Prostate gland (tissue), 2 donors: ENCODE results near the gene LRRC18. TPM values are rescaled to one million over a fixed set of nuclear protein-coding genes. Genes with fewer than 3 reads are reported as not detected.

Source experiments
- DNase-seq: peaks from one replicate; pipeline ENCODE4 v3.0.0-alpha.2; 2019; ENCODE audit warnings: low spot score
- H3K27ac ChIP-seq, 2 donors: fragments of 200-600 bp; sonication (generic); 2 replicates each; pipeline ENCODE4 v1.5.1; 2017 to 2019
- H3K27me3 ChIP-seq: fragments of 200-600 bp; sonication (generic); replicated peaks from 2 replicates; pipeline ENCODE4 v1.5.1; 2019; ENCODE audit not compliant: insufficient read depth
- H3K36me3 ChIP-seq, 2 donors: fragments of 200-600 bp; sonication (generic); 1 replicate in 1 of 2; 2 replicates in 1 of 2; pipeline versions ENCODE4 v1.5.1 to v1.8.1; 2017 to 2019
- H3K4me1 ChIP-seq: fragments of 200-600 bp; sonication (generic); replicated peaks from 2 replicates; pipeline ENCODE4 v1.5.1; 2019
- H3K4me3 ChIP-seq, 2 donors: fragments of 200-600 bp; sonication (generic); 2 replicates each; pipeline ENCODE4 v1.5.1; 2017 to 2019
- H3K9me3 ChIP-seq: fragments of 200-600 bp; sonication (generic); 2 replicates; pipeline ENCODE4 v1.5.1; 2017
- POLR2A ChIP-seq: fragments of 450-650 bp; IDR thresholded peaks from one replicate; pipeline ENCODE4 v1.6.1; 2016; ENCODE audit warnings: antibody characterized with exemption, mild to moderate bottlenecking
- POLR2AphosphoS5 ChIP-seq: sonication (generic); formaldehyde crosslinking; IDR thresholded peaks from one replicate; pipeline ENCODE4 v1.6.1; 2017; ENCODE audit warnings: antibody characterized with exemption
- WGBS: methylation state at CpG from one replicate; pipeline ENCODE4 v1.1.5; 2018; 5-methylcytosine and 5-hydroxymethylcytosine counted together
- intact Hi-C: fragments of 100-400 bp; cut with DNase I; formaldehyde crosslinking; loops from one replicate; pipeline ENCODE4 v1.14.2; 2022
- microRNA-seq: library from miRNA; unstranded; fragments of <30 nt; microRNA quantifications from one replicate; pipeline ENCODE4, GENCODE V29; 2016
- small RNA-seq, 2 donors: library from RNA; depleted of rRNA; stranded (forward); fragments of <200 nt; gene quantifications; one replicate each; pipeline ENCODE3, GENCODE V24; 2016
- total RNA-seq, 2 donors: library from RNA; depleted of rRNA; stranded (reverse); fragments of >200 nt; gene quantifications; one replicate each; pipeline ENCODE4 v1.1.0, GENCODE V29; 2016
- TF ChIP-seq, protein P1 (sequence below), 4 experiments: fragments of 200-600 bp in 2 of 4; fragments of 450-650 bp in 2 of 4; sonication (generic) in 2 of 4; IDR thresholded peaks; 1 replicate in 3 of 4; 2 replicates in 1 of 4; pipeline ENCODE4 v1.5.1; 2016 to 2019; ENCODE audit warnings: antibody characterized with exemption in 4 of 4, mild to moderate bottlenecking in 2 of 4, moderate library complexity in 2 of 4

The LRRC18 gene
- total RNA-seq, 2 donors from 2014 or later, result 2.6 TPM; not detected in 1

- WGBS, result 84% methylated on average over 3 of the region's 3 CpGs
Observed at GRCh38 chr10:48878091-48878490, 61.5 kb downstream of the LRRC18 start.

DNA sequence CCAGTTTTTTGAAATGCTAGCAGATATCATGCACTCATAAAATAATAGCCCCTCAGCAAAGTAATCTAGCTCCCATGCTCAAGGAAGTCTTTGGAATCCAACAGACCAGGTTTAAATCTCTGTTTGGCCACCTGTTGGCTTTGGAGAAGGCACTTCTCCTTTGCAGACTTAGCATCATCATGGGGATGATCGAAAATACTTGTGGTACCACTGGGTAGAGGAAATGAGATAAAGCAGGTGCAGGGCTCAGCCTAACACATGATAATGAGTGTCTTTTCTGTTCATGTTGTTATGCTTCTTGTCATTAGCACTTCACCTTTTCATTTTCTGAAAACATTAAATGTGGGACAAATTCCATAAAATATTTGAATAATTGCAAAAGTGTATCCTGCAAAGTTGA is 67.4 kb downstream of the LRRC18 start:
- TF ChIP-seq POLR2A (no peak), POLR2AphosphoS5 (no peak)
- TF ChIP-seq, protein P1, sequence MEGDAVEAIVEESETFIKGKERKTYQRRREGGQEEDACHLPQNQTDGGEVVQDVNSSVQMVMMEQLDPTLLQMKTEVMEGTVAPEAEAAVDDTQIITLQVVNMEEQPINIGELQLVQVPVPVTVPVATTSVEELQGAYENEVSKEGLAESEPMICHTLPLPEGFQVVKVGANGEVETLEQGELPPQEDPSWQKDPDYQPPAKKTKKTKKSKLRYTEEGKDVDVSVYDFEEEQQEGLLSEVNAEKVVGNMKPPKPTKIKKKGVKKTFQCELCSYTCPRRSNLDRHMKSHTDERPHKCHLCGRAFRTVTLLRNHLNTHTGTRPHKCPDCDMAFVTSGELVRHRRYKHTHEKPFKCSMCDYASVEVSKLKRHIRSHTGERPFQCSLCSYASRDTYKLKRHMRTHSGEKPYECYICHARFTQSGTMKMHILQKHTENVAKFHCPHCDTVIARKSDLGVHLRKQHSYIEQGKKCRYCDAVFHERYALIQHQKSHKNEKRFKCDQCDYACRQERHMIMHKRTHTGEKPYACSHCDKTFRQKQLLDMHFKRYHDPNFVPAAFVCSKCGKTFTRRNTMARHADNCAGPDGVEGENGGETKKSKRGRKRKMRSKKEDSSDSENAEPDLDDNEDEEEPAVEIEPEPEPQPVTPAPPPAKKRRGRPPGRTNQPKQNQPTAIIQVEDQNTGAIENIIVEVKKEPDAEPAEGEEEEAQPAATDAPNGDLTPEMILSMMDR (IDR thresholded peaks at IDR 0.05), result no peak
- intact Hi-C loops, result no loop called here
- no peak overlapping the region for H3K4me3 ChIP-seq
- no peaks in the 10 kb centered on the region for H3K9me3 ChIP-seq
- 88% methylated on average over 1 of the region's 1 CpG for WGBS
- no peaks in the 10 kb centered on the region for H3K4me1 ChIP-seq
- H3K27ac ChIP-seq, result no peak overlapping the region
- H3K36me3 ChIP-seq, result no peaks in the 10 kb centered on the region
- H3K27me3 ChIP-seq, result no peaks in the 10 kb centered on the region
- no peak for DNase-seq

More at GRCh38 chr10:48878091-48878490, 61.5 kb downstream of the LRRC18 start:
- intact Hi-C loops, result no loop called here
- H3K4me3 ChIP-seq, result no peak overlapping the region
- no peaks in the 10 kb centered on the region for H3K9me3 ChIP-seq
- H3K4me1 ChIP-seq, result no peaks in the 10 kb centered on the region
- no peaks in the 10 kb centered on the region for H3K27me3 ChIP-seq
- no peak for TF ChIP-seq POLR2A
- TF ChIP-seq, protein P1 (IDR thresholded peaks at IDR 0.05), result no peak
- TF ChIP-seq POLR2AphosphoS5, result no peak
- H3K36me3 ChIP-seq, result no peaks in the 10 kb centered on the region
- DNase-seq, result no peak
- no peak overlapping the region for H3K27ac ChIP-seq

Small RNAs within 50 kb of the gene (microRNA-seq; reads per million reads assigned to microRNA genes)
- not detected for gene MIR4294

Small RNAs within 50 kb of the gene (small RNA-seq; reads per million reads assigned to genes)
- 0 reads per million in 2 donors for gene MIR4294

Other genes with a start within 250 kb of the LRRC18 start
- gene VSTM4, start 175.7 kb upstream of the LRRC18 start, total RNA-seq, result 10 to 100 TPM in 1 of 2 donors, 1 to 10 TPM in 1; 6.9 to 36.0 TPM
- gene FAM170B, start 194.2 kb upstream of the LRRC18 start, total RNA-seq, result not detected
- gene TMEM273, start 248.6 kb upstream of the LRRC18 start, total RNA-seq, result 10 to 100 TPM in 1 of 2 donors, 1 to 10 TPM in 1; 1.1 to 13.0 TPM